Measurements from ENCODE around the gene UBE2K. TPM values are rescaled to one million over a fixed set of nuclear protein-coding genes. Genes with fewer than 3 reads are reported as not detected.
"Not testable (repeated sequence)": the region's sequence is repeated elsewhere in the genome, so short reads cannot be mapped to it uniquely, and the experiment has no call there.

The UBE2K gene
- polyA plus RNA-seq, 3 donors: 85.2 to 103 (median 93.1) TPM

GRCh38 chr4:39716356-39716755 is 18.4 kb downstream of the UBE2K start:
- DNase-seq (ENCODE audit: extremely low read depth in 1 of 11, low read depth in 9 of 11, low spot score in 4 of 11): no peak

GRCh38 chr4:39717743-39718142 is 19.8 kb downstream of the UBE2K start:
- DNase-seq (ENCODE audit: extremely low read depth in 1 of 11, low read depth in 9 of 11, low spot score in 4 of 11): not testable (repeated sequence)

DNA sequence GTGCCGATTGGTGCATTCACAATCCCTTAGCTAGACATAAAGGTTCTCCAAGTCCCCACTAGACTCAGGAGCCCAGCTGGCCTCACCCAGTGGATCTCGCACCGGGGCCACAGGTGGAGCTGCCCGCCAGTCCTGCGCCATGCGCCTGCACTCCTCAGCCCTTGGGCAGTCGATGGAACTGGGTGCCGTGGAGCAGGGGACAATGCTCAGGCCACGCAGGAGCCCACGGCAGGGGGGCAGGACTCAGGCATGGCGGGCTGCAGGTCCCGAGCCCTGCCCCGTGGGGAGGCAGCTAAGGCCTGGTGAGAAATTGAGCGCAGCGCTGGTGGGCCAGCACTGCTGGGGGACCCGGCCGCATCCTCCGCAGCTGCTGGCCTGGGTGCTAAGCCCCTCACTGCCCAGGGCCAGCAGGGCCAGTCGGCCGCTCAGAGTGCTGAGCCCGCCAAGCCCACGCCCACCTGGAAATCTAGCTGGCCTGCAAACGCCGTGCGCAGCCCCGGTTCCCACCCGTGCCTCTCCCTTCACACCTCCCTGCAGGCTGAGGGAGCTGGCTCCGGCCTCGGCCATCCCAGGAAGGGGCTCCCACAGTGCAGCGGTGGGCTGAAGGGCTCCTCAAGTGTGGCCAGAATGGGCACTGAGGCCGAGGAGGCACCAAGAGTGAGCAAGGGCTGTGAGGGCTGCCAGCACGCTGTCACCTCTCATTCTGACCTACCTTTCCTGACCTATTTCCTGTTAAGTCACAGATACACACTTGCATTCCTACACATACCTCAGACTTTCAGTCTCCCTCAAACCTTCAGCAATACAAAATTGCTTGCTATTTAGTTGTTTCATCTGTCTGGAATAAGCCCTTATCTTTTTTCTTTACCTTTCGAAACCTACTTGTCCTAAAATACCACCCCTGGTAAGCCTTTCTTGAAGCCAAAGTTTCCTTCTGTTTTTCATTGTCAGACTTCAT is 20.7 kb downstream of the UBE2K start:
- DNase-seq (ENCODE audit: extremely low read depth in 1 of 11, low read depth in 9 of 11, low spot score in 4 of 11): no peak

GRCh38 chr4:39719804-39720580 is 22.1 kb downstream of the UBE2K start:
- DNase-seq (ENCODE audit: extremely low read depth in 1 of 11, low read depth in 9 of 11, low spot score in 4 of 11): no peak

GRCh38 chr4:39721273-39721672 is 23.3 kb downstream of the UBE2K start:
- DNase-seq (ENCODE audit: extremely low read depth in 1 of 11, low read depth in 9 of 11, low spot score in 4 of 11): not testable (repeated sequence)

GRCh38 chr4:39721788-39722187 is 23.9 kb downstream of the UBE2K start:
- DNase-seq (ENCODE audit: extremely low read depth in 1 of 11, low read depth in 9 of 11, low spot score in 4 of 11): no peak

GRCh38 chr4:39729557-39729956 is 31.6 kb downstream of the UBE2K start:
- no peak for DNase-seq (ENCODE audit: extremely low read depth in 1 of 11, low read depth in 9 of 11, low spot score in 4 of 11)

GRCh38 chr4:39730072-39730471 is 32.1 kb downstream of the UBE2K start:
- DNase-seq (ENCODE audit: extremely low read depth in 1 of 11, low read depth in 9 of 11, low spot score in 4 of 11): no peak

- DNase-seq (ENCODE audit: extremely low read depth in 1 of 11, low read depth in 9 of 11, low spot score in 4 of 11): no peak
Measured at GRCh38 chr4:39731908-39732307, 34.0 kb downstream of the UBE2K start.

- peak in 2 of 11 donors; percentile 1 to 12 for DNase-seq (ENCODE audit: extremely low read depth in 1 of 11, low read depth in 9 of 11, low spot score in 4 of 11)
Measured at GRCh38 chr4:39732728-39733127, 34.8 kb downstream of the UBE2K start.

DNA sequence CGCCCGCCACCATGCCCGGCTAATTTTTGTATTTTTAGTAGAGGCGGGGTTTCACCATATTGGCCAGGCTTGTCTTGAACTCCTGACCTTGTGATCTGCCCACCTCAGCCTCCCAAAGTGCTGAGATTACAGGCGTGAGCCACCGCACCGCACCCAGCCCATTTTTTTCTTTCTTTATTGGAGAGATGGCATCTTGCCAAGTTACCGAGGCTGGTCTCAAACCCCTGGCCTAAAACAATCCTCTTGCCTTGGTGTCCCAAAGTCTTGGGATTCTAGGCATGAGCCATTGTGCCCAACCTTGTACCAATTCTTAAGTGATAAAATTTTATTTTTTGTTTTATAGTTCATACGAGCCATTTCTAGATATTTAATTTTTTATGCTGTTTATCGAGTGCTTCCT is 41.7 kb downstream of the UBE2K start:
- not testable (repeated sequence) for DNase-seq (ENCODE audit: extremely low read depth in 1 of 11, low read depth in 9 of 11, low spot score in 4 of 11)

DNA sequence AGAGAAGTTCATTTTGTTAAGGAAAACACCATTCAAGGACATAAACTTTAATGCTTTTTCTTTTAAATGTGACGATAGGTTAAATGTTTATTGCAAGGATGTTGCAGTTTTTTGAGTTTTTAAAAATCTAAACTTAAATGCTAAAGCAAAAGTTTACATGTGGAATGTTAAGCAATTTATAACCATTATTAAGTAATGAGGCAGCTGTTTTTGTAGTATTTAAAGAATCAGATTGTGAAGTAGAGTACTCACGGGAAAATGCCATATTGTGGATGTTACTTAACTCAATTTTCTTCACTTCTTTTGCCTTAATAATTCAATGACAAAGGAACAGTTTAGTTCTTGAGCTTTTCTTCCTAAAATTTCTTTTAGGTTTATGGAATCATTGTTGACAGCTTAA is 43.5 kb downstream of the UBE2K start:
- DNase-seq (ENCODE audit: extremely low read depth in 1 of 11, low read depth in 9 of 11, low spot score in 4 of 11): no peak

- no peak for DNase-seq (ENCODE audit: extremely low read depth in 1 of 11, low read depth in 9 of 11, low spot score in 4 of 11)
Measured at GRCh38 chr4:39745920-39746319, 48.0 kb downstream of the UBE2K start.

DNA sequence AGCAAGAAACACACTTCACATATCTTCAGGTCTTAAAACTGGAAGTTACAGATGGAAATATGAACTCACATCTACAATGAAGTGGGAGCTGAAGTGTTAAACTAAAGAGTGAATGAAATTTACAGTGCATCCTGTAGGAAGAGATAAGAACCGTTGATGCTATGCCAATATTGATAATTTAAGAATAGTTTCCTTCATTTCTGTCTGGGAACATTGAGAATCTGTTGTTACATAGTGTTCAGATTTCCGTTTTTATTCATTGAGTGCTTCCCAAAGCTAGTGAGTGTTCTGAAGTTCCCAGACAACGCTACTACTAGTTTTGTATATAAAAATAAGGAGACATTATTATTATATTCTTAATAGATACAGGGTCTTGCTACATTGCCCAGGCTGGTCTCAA is 52.3 kb downstream of the UBE2K start:
- DNase-seq (ENCODE audit: extremely low read depth in 1 of 11, low read depth in 9 of 11, low spot score in 4 of 11): no peak

DNA sequence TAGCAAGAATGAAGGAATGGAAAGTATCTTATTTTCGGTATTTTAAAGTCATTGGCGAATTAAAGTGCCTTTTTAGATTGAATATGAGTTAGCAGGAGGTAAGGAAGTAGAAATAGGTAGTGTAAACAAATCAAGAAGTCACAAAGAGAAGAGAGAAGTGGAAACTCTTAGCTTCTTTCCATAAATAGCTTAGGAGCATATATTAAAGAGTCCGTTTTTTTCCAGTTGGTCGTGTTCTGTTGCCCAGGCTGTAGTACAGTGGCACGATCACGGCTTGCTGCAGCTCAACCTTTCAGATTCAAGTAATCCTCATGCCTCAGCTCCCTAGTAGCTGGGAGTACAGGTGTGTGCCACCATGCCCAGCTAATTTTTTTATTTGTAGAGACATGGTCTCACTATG is 56.4 kb downstream of the UBE2K start:
- no peak for DNase-seq (ENCODE audit: extremely low read depth in 1 of 11, low read depth in 9 of 11, low spot score in 4 of 11)

GRCh38 chr4:39756159-39756558 is 58.2 kb downstream of the UBE2K start:
- no peak for DNase-seq (ENCODE audit: extremely low read depth in 1 of 11, low read depth in 9 of 11, low spot score in 4 of 11)

DNA sequence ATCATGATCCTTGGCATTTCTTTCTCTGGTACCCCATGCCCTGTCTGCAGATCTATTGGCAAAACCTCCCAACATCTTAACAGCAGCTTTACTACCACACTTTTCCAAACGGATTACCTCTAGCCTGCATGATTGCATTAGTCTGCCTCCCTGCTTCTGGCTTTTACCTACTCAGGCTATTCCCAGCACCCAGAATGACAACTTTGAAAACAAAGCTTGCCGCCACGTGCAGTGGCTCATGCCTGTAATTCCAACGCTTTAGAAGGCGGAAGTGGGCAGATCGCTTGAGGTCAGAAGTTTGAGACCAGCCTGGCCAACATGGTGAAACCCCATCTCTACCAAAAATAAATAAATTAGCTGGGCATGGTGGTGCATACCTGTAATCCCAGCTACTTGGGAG is 60.2 kb downstream of the UBE2K start:
- no peak for DNase-seq (ENCODE audit: extremely low read depth in 1 of 11, low read depth in 9 of 11, low spot score in 4 of 11)

DNA sequence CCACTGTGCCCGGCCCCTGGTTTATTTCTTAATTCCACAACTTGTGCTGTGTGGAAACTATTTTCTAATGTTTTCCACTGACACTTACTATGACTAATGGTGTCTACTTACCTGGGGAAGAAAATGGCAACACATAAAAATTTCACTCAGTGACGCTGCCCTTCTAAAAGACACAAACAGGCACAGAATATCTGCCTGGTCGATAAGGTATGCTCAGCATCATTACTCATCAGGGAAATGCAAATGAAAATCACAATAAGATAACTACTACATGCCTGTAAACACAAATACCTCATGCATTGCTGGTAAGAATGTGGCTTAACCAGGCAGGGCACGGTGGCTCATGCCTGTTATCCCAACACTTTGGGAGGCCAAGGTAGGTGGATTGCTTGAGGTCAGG is 61.6 kb downstream of the UBE2K start:
- DNase-seq (ENCODE audit: extremely low read depth in 1 of 11, low read depth in 9 of 11, low spot score in 4 of 11): no peak

GRCh38 chr4:39761005-39761667 is 63.2 kb downstream of the UBE2K start:
- DNase-seq (ENCODE audit: extremely low read depth in 1 of 11, low read depth in 9 of 11, low spot score in 4 of 11): no peak

Measured in renal cortex interstitium (tissue), 11 donors.